DND-41 (cell line): ENCODE measurements around the gene ANKRD45.
"Not testable (repeated sequence)": the region's sequence is repeated elsewhere in the genome, so short reads cannot be mapped to it uniquely, and the experiment has no call there.

Experiments used
- ATAC-seq: fragments of 200-7000 bp; cut with Tn5 transposase; 3 replicates; pipeline ENCODE4 v1.9.1; 2021; ENCODE audit warnings: low read depth; ENCODE audit not compliant: insufficient read depth
- DNase-seq: peaks from one replicate; pipeline ENCODE4 v3.0.0-alpha.2; 2020
- H2AFZ ChIP-seq: 2 replicates; pipeline ENCODE4 v1.6.0; 2012; ENCODE audit warnings: low read depth, low read length
- H3K27ac ChIP-seq: 2 replicates; pipeline ENCODE4 v1.5.1; 2012; ENCODE audit warnings: low read length, inconsistent platforms
- H3K27me3 ChIP-seq: fragments of 200-600 bp; sonication (generic); 2 replicates; pipeline ENCODE4 v1.6.0; 2012; ENCODE audit warnings: low read length, mild to moderate bottlenecking, inconsistent platforms; ENCODE audit not compliant: insufficient read depth, poor library complexity
- H3K36me3 ChIP-seq: 2 replicates; pipeline ENCODE4 v1.5.1; 2012; ENCODE audit warnings: low read length, inconsistent platforms; ENCODE audit not compliant: insufficient read depth
- H3K4me1 ChIP-seq: 2 replicates; pipeline ENCODE4 v1.5.1; 2012; ENCODE audit warnings: mild to moderate bottlenecking, low read length; ENCODE audit not compliant: insufficient read depth
- H3K4me2 ChIP-seq: 2 replicates; pipeline ENCODE4 v1.6.0; 2012; ENCODE audit warnings: mild to moderate bottlenecking, moderate library complexity, low read length, inconsistent platforms; ENCODE audit not compliant: insufficient read depth
- H3K4me3 ChIP-seq, 2 experiments: fragments of 200-600 bp in 1 of 2; shearing (Covaris generic) in 1 of 2; 2 replicates each; pipeline ENCODE4 v1.5.1; 2012 to 2016; ENCODE audit warnings: inconsistent platforms in 2 of 2, low read length in 2 of 2, mild to moderate bottlenecking in 2 of 2, low read depth in 1 of 2, moderate library complexity in 1 of 2
- H3K79me2 ChIP-seq: 2 replicates; pipeline ENCODE4 v1.6.0; 2012; ENCODE audit warnings: low read length, inconsistent platforms; ENCODE audit not compliant: insufficient read depth
- H3K9ac ChIP-seq: 2 replicates; pipeline ENCODE4 v1.6.0; 2012; ENCODE audit warnings: low read depth, mild to moderate bottlenecking, inconsistent platforms, low read length, moderate library complexity
- H3K9me3 ChIP-seq: 2 replicates; pipeline ENCODE4 v1.5.1; 2012; ENCODE audit warnings: low read length, moderate library complexity, mild to moderate bottlenecking, inconsistent platforms; ENCODE audit not compliant: insufficient read depth, severe bottlenecking
- H4K20me1 ChIP-seq: 2 replicates; pipeline ENCODE4 v1.6.0; 2012; ENCODE audit warnings: low read length; ENCODE audit not compliant: insufficient read depth
- CTCF ChIP-seq: IDR thresholded peaks from 2 replicates; pipeline ENCODE4 v1.5.1; 2012; ENCODE audit warnings: borderline replicate concordance, low read length, moderate library complexity, mild to moderate bottlenecking; ENCODE audit not compliant: poor library complexity, severe bottlenecking; ENCODE audit errors: extremely low read depth
- EZH2 ChIP-seq: IDR thresholded peaks from 3 replicates; pipeline ENCODE4 v1.6.1; 2012; ENCODE audit warnings: borderline replicate concordance, low read depth, mild to moderate bottlenecking, moderate library complexity, low read length, inconsistent platforms; ENCODE audit not compliant: severe bottlenecking

Gene ANKRD45

GRCh38 chr1:173646656-173647055 is 23.0 kb downstream of the ANKRD45 start:
- Histone ChIP-seq H3K9ac (no peak overlapping the region), H3K4me2 (no peak overlapping the region), H3K36me3 (no peaks in the 10 kb centered on the region), H2AFZ (no peak overlapping the region), H3K9me3 (no peaks in the 10 kb centered on the region), H3K4me1 (no peaks in the 10 kb centered on the region), H3K79me2 (no peaks in the 10 kb centered on the region), H3K27me3 (no peaks in the 10 kb centered on the region), H4K20me1 (no peaks in the 10 kb centered on the region), H3K4me3 (no peak overlapping the region), H3K27ac (no peak overlapping the region)
- ATAC-seq (no peak), DNase-seq (no peak)
- TF ChIP-seq CTCF: no peak
- no peak for TF ChIP-seq EZH2

GRCh38 chr1:173642450-173643139 is 27.1 kb downstream of the ANKRD45 start:
- not testable (repeated sequence) for H3K4me3 ChIP-seq, ATAC-seq, H3K9ac ChIP-seq, H4K20me1 ChIP-seq, H2AFZ ChIP-seq, H3K79me2 ChIP-seq, H3K27ac ChIP-seq, H3K9me3 ChIP-seq, H3K36me3 ChIP-seq, H3K4me2 ChIP-seq, DNase-seq, H3K4me1 ChIP-seq, H3K27me3 ChIP-seq

- Histone ChIP-seq H3K4me1 (no peaks in the 10 kb centered on the region), H2AFZ (no peak overlapping the region), H3K9ac (no peak overlapping the region), H3K4me2 (no peak overlapping the region), H3K27ac (no peak overlapping the region), H3K79me2 (no peaks in the 10 kb centered on the region), H4K20me1 (no peaks in the 10 kb centered on the region), H3K36me3 (no peaks in the 10 kb centered on the region), H3K9me3 (no peaks in the 10 kb centered on the region), H3K4me3 (no peak overlapping the region), H3K27me3 (no peaks in the 10 kb centered on the region)
- ATAC-seq (no peak), DNase-seq (no peak)
- TF ChIP-seq EZH2 (no peak), CTCF (no peak)
Observed at GRCh38 chr1:173639102-173639501, 30.5 kb downstream of the ANKRD45 start.

- ATAC-seq: no peak
Observed at GRCh38 chr1:173638043-173639021, 31.3 kb downstream of the ANKRD45 start.

More at GRCh38 chr1:173638043-173639021, 31.3 kb downstream of the ANKRD45 start:
- no peak for DNase-seq
- H3K79me2 ChIP-seq: no peaks in the 10 kb centered on the region
- no peaks in the 10 kb centered on the region for H3K36me3 ChIP-seq
- H3K4me1 ChIP-seq: no peaks in the 10 kb centered on the region
- no peaks in the 10 kb centered on the region for H3K27me3 ChIP-seq
- H3K4me3 ChIP-seq: no peak overlapping the region
- no peak overlapping the region for H3K4me2 ChIP-seq
- TF ChIP-seq EZH2: no peak
- no peak for TF ChIP-seq CTCF
- no peak overlapping the region for H3K9ac ChIP-seq
- no peak overlapping the region for H2AFZ ChIP-seq
- no peak overlapping the region for H3K27ac ChIP-seq
- no peaks in the 10 kb centered on the region for H4K20me1 ChIP-seq
- no peaks in the 10 kb centered on the region for H3K9me3 ChIP-seq
